Osteocyte (in vitro differentiated cells): ENCODE measurements around the gene KIAA0408. TPM values are rescaled to one million over a fixed set of nuclear protein-coding genes. Genes with fewer than 3 reads are reported as not detected.

ENCODE experiments used
- DNase-seq: peaks from one replicate; pipeline ENCODE4 v3.0.0; 2021; ENCODE audit warnings: mixed read lengths; ENCODE audit not compliant: unreplicated experiment; ENCODE audit errors: extremely low spot score
- H3K27ac Mint-ChIP-seq: one replicate; pipeline ENCODE4 v1.8.0; 2021; ENCODE audit warnings: mild to moderate bottlenecking, mixed read lengths; ENCODE audit not compliant: unreplicated experiment
- H3K27me3 Mint-ChIP-seq: one replicate; pipeline ENCODE4 v1.8.0; 2021; ENCODE audit warnings: mixed read lengths; ENCODE audit not compliant: unreplicated experiment
- H3K36me3 Mint-ChIP-seq: one replicate; pipeline ENCODE4 v1.8.0; 2021; ENCODE audit warnings: mixed read lengths; ENCODE audit not compliant: unreplicated experiment
- H3K4me1 Mint-ChIP-seq: one replicate; pipeline ENCODE4 v1.8.0; 2021; ENCODE audit warnings: mixed read lengths; ENCODE audit not compliant: unreplicated experiment
- H3K4me3 Mint-ChIP-seq: one replicate; pipeline ENCODE4 v1.8.0; 2021; ENCODE audit warnings: mild to moderate bottlenecking, moderate library complexity, mixed read lengths; ENCODE audit not compliant: unreplicated experiment
- H3K9me3 Mint-ChIP-seq: one replicate; pipeline ENCODE4 v1.8.0; 2021; ENCODE audit warnings: mixed read lengths; ENCODE audit not compliant: unreplicated experiment
- total RNA-seq: library from RNA; stranded (reverse); gene quantifications from 2 replicates; pipeline ENCODE4 v1.2.1, GENCODE V29; 2021
- TF ChIP-seq, protein P1 (sequence below): fragments of 200-600 bp; sonication (generic); IDR thresholded peaks from 2 replicates; pipeline ENCODE4 v1.5.0; 2021; ENCODE audit warnings: antibody characterized with exemption, mild to moderate bottlenecking, moderate library complexity

Gene KIAA0408
- total RNA-seq, 1 donor from 2014 or later, result 0.27 TPM

DNA sequence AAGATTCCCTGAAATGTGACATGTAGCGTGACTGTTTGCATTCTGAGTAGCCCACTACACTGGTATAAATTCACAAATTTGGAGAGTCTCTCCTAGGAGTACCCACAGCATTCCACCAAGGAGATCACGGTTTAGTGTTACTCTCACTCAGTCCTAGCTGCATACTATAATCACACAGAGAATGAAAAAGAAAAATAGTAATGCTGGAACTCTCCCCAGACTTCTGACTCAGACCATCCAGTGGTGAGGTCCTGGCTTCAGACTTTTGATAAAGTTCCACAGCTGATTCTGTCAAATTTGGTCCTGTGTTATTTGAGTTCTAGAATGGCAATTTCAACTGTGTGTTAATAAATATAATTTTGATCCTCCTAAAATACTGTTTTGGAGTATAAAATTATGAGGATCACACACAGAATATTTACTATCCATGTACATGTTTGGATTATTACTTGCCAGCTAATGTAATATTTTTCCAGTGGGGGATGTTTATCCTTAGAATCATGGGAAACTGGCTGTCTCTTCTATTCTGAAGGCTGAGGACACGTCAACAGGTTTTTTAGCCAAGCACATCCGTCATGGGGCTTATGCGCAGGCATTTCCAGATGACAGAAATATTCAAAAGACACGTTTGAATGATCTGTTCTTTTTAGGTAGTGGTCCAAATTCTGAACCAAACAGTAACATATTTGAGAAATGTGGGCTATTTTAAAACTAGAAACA is 5.1 kb upstream of the KIAA0408 start:
- TF ChIP-seq, protein P1, sequence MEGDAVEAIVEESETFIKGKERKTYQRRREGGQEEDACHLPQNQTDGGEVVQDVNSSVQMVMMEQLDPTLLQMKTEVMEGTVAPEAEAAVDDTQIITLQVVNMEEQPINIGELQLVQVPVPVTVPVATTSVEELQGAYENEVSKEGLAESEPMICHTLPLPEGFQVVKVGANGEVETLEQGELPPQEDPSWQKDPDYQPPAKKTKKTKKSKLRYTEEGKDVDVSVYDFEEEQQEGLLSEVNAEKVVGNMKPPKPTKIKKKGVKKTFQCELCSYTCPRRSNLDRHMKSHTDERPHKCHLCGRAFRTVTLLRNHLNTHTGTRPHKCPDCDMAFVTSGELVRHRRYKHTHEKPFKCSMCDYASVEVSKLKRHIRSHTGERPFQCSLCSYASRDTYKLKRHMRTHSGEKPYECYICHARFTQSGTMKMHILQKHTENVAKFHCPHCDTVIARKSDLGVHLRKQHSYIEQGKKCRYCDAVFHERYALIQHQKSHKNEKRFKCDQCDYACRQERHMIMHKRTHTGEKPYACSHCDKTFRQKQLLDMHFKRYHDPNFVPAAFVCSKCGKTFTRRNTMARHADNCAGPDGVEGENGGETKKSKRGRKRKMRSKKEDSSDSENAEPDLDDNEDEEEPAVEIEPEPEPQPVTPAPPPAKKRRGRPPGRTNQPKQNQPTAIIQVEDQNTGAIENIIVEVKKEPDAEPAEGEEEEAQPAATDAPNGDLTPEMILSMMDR, result no peak
- H3K27ac Mint-ChIP-seq, result peak overlapping the region; percentile 7
- DNase-seq, result no peak
- H3K36me3 Mint-ChIP-seq, result no peaks in the 10 kb centered on the region
- no peaks in the 10 kb centered on the region for H3K27me3 Mint-ChIP-seq
- no peaks in the 10 kb centered on the region for H3K9me3 Mint-ChIP-seq
- H3K4me3 Mint-ChIP-seq, result no peak overlapping the region
- H3K4me1 Mint-ChIP-seq, result peaks cover 11% of the 10 kb centered on the region

- no peaks in the 10 kb centered on the region for H3K9me3 Mint-ChIP-seq
- no peaks in the 10 kb centered on the region for H3K27me3 Mint-ChIP-seq
- no peaks in the 10 kb centered on the region for H3K36me3 Mint-ChIP-seq
- DNase-seq, result no peak
- no peak overlapping the region for H3K4me3 Mint-ChIP-seq
- TF ChIP-seq, protein P1, result no peak
- H3K4me1 Mint-ChIP-seq, result peaks cover 18% of the 10 kb centered on the region
- H3K27ac Mint-ChIP-seq, result no peak overlapping the region
Observed at GRCh38 chr6:127463056-127463455, 3.9 kb upstream of the KIAA0408 start.

- DNase-seq, result no peak
- no peaks in the 10 kb centered on the region for H3K9me3 Mint-ChIP-seq
- no peaks in the 10 kb centered on the region for H3K36me3 Mint-ChIP-seq
- H3K4me3 Mint-ChIP-seq, result no peak overlapping the region
- H3K4me1 Mint-ChIP-seq, result peaks cover 18% of the 10 kb centered on the region
- H3K27me3 Mint-ChIP-seq, result no peaks in the 10 kb centered on the region
- no peak overlapping the region for H3K27ac Mint-ChIP-seq
- TF ChIP-seq, protein P1, result no peak
Observed at GRCh38 chr6:127462376-127462775, 3.2 kb upstream of the KIAA0408 start.

DNA sequence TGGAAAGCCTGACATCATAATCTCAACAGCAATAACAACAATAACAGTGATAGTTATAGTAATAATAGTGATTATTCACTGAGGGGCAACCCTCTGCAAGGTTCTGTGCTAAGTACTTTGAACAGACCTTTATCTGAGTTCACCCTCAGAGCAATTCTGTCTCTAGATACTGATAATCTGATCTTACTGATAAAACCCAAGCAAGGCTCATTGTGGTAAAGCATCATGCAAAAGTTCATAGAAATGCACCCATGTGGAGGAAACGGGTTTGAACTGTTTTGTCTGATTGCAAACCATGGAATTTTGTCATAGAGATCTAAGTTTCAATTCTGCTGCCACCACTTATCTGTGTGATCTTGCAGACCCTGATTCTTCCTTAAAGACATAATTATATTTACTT is 1.3 kb upstream of the KIAA0408 start:
- Mint-ChIP-seq H3K36me3 (no peaks in the 10 kb centered on the region), H3K9me3 (no peaks in the 10 kb centered on the region), H3K4me1 (peaks cover 18% of the 10 kb centered on the region), H3K27me3 (no peaks in the 10 kb centered on the region), H3K27ac (no peak overlapping the region), H3K4me3 (no peak overlapping the region)
- no peak for DNase-seq
- TF ChIP-seq, protein P1, result no peak

- H3K9me3 Mint-ChIP-seq, result no peaks in the 10 kb centered on the region
- no peaks in the 10 kb centered on the region for H3K36me3 Mint-ChIP-seq
- no peak for DNase-seq
- TF ChIP-seq, protein P1, result no peak
- H3K27me3 Mint-ChIP-seq, result no peaks in the 10 kb centered on the region
- H3K27ac Mint-ChIP-seq, result no peak overlapping the region
- H3K4me3 Mint-ChIP-seq, result no peak overlapping the region
- H3K4me1 Mint-ChIP-seq, result peaks cover 13% of the 10 kb centered on the region
Observed at GRCh38 chr6:127458817-127459216, 372 bp downstream of the KIAA0408 start.
